ENCODE data around the gene RIMBP2.

RIMBP2 gene

GRCh38 chr12:130396667-130397066 is 319.4 kb downstream of the RIMBP2 start:
- H3K4me3 ChIP-seq (ENCODE audit: low read depth, low read length): no peak overlapping the region
- no peak for TF ChIP-seq MAX (IDR thresholded peaks at IDR 0.05; ENCODE audit: low read depth, low read length)
- no peak for TF ChIP-seq CTCF (IDR thresholded peaks at IDR 0.05; ENCODE audit: low read depth, low read length)
- TF ChIP-seq POLR2A (IDR thresholded peaks at IDR 0.05; ENCODE audit: extremely low read depth, insufficient read length): no peak
- no peak for TF ChIP-seq MYC (IDR thresholded peaks at IDR 0.05; ENCODE audit: low read depth, low read length)
- no peak for DNase-seq (ENCODE audit: low read depth)

- H3K4me3 ChIP-seq (ENCODE audit: low read depth, low read length): no peak overlapping the region
- DNase-seq (ENCODE audit: low read depth): no peak
- no peak for TF ChIP-seq POLR2A (IDR thresholded peaks at IDR 0.05; ENCODE audit: extremely low read depth, insufficient read length)
- no peak for TF ChIP-seq MYC (IDR thresholded peaks at IDR 0.05; ENCODE audit: low read depth, low read length)
- no peak for TF ChIP-seq MAX (IDR thresholded peaks at IDR 0.05; ENCODE audit: low read depth, low read length)
- TF ChIP-seq CTCF (IDR thresholded peaks at IDR 0.05; ENCODE audit: low read depth, low read length): no peak
Observed at GRCh38 chr12:130394906-130395305, 321.2 kb downstream of the RIMBP2 start.

- H3K4me3 ChIP-seq (ENCODE audit: low read depth, low read length): no peak overlapping the region
- TF ChIP-seq CTCF (IDR thresholded peaks at IDR 0.05; ENCODE audit: low read depth, low read length) (no peak), MAX (IDR thresholded peaks at IDR 0.05; ENCODE audit: low read depth, low read length) (no peak), MYC (IDR thresholded peaks at IDR 0.05; ENCODE audit: low read depth, low read length) (no peak), POLR2A (IDR thresholded peaks at IDR 0.05; ENCODE audit: extremely low read depth, insufficient read length) (no peak)
- DNase-seq (ENCODE audit: low read depth): no peak
Observed at GRCh38 chr12:130391186-130391585, 324.9 kb downstream of the RIMBP2 start.

- TF ChIP-seq POLR2A (IDR thresholded peaks at IDR 0.05; ENCODE audit: extremely low read depth, insufficient read length) (no peak), CTCF (IDR thresholded peaks at IDR 0.05; ENCODE audit: low read depth, low read length) (no peak), MAX (IDR thresholded peaks at IDR 0.05; ENCODE audit: low read depth, low read length) (no peak), MYC (IDR thresholded peaks at IDR 0.05; ENCODE audit: low read depth, low read length) (no peak)
- no peak overlapping the region for H3K4me3 ChIP-seq (ENCODE audit: low read depth, low read length)
- no peak for DNase-seq (ENCODE audit: low read depth)
Observed at GRCh38 chr12:130385193-130385592, 330.9 kb downstream of the RIMBP2 start.

GRCh38 chr12:130384234-130384633 is 331.9 kb downstream of the RIMBP2 start:
- H3K4me3 ChIP-seq (ENCODE audit: low read depth, low read length): no peak overlapping the region
- DNase-seq (ENCODE audit: low read depth): no peak
- TF ChIP-seq POLR2A (IDR thresholded peaks at IDR 0.05; ENCODE audit: extremely low read depth, insufficient read length): no peak
- TF ChIP-seq CTCF (IDR thresholded peaks at IDR 0.05; ENCODE audit: low read depth, low read length): no peak
- TF ChIP-seq MAX (IDR thresholded peaks at IDR 0.05; ENCODE audit: low read depth, low read length): no peak
- TF ChIP-seq MYC (IDR thresholded peaks at IDR 0.05; ENCODE audit: low read depth, low read length): no peak

- TF ChIP-seq MAX (IDR thresholded peaks at IDR 0.05; ENCODE audit: low read depth, low read length) (no peak), MYC (IDR thresholded peaks at IDR 0.05; ENCODE audit: low read depth, low read length) (no peak), CTCF (IDR thresholded peaks at IDR 0.05; ENCODE audit: low read depth, low read length) (no peak)
- no peak for DNase-seq (ENCODE audit: low read depth)
Observed at GRCh38 chr12:130382818-130383217, 333.3 kb downstream of the RIMBP2 start.

More at GRCh38 chr12:130382818-130383217, 333.3 kb downstream of the RIMBP2 start:
- H3K4me3 ChIP-seq (ENCODE audit: low read depth, low read length): no peak overlapping the region
